ENCODE measurements around the gene CEACAM3. TPM values are rescaled to one million over a fixed set of nuclear protein-coding genes. Genes with fewer than 3 reads are reported as not detected.

CEACAM3 gene
- total and polyA plus RNA-seq, 8 donors = 0.12 to 8.6 (median 0.38) TPM; not detected in 3

DNA sequence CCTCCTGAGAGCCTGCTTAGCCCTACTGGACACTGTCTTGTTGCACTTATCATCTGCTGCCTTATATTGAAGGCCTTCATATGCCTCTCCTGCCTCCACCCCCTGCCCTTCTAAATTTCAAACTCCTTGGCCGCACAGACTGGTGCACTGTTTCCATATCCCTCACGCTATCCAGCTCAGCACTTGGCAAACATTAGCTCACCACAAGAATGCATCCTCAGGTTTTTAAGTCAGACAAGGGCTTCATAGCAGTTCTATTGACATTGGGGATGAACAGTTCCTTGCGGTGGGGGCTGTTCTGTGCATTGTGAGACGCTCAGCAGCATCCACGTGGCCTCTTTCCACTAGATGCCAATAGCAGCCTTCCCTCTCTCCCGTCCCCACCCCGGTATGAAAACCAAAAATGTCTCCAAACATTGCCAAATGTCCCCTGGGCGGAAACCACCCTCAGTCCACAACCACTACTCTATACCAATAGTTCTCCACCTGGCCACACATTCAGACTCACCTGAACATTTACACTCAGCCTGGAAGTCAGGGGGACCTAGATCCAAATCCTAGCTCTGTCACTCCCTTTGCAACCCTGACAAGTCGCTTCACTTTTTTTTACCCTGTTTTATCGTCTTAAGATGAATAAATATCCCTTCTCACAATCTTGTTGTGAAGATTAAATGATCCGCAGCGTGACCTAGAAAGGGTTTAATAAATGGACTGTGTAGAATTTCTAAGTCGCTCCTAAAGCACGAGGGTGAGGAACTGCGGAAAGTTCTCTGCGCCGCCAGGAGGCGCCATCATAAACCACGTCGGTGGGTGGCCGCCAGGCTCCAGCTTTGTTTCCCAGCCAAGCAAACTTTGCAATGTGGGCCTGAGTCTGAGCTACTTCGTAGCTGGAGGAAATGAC lies 3.6 kb upstream of the CEACAM3 start:
- ATAC-seq (peak; percentile 74), DNase-seq (peak in 2 of 4 donors; percentile 60 to 92)
- H3K36me3 ChIP-seq = no peaks in the 10 kb centered on the region
- peaks cover 0 to 22% of the 10 kb centered on the region in 2 donors for H3K27me3 ChIP-seq
- peak overlapping the region; percentile 48 to 59 for H3K27ac ChIP-seq
- peaks cover 0 to 39% of the 10 kb centered on the region in 2 donors for H3K4me1 ChIP-seq
- TF ChIP-seq, protein P1, sequence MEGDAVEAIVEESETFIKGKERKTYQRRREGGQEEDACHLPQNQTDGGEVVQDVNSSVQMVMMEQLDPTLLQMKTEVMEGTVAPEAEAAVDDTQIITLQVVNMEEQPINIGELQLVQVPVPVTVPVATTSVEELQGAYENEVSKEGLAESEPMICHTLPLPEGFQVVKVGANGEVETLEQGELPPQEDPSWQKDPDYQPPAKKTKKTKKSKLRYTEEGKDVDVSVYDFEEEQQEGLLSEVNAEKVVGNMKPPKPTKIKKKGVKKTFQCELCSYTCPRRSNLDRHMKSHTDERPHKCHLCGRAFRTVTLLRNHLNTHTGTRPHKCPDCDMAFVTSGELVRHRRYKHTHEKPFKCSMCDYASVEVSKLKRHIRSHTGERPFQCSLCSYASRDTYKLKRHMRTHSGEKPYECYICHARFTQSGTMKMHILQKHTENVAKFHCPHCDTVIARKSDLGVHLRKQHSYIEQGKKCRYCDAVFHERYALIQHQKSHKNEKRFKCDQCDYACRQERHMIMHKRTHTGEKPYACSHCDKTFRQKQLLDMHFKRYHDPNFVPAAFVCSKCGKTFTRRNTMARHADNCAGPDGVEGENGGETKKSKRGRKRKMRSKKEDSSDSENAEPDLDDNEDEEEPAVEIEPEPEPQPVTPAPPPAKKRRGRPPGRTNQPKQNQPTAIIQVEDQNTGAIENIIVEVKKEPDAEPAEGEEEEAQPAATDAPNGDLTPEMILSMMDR (IDR thresholded peaks at IDR 0.05) = peak; percentile 59 to 70
- no peaks in the 10 kb centered on the region for H3K9me3 ChIP-seq
- H3K4me3 ChIP-seq = no peak overlapping the region
- intact Hi-C loops (cut with DNase I) = no loop called here

DNA sequence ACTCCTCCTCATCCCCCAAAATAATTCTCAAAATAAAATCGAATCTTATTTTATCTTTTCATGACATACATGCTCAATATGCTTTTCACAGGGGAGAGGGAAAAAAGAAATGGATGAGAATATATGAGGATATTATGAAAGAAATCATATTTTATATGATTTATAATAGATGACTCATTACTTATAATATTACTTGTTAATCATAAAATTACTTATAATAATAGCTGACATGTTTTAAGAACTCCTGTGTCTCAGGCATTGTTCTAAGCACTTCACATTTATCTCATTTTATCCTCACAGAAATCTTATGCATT lies 3.0 kb upstream of the CEACAM3 start:
- intact Hi-C loops (cut with DNase I) = no loop called here
- Histone ChIP-seq H3K27ac (peak overlapping the region; percentile 48 to 59), H3K9me3 (no peaks in the 10 kb centered on the region), H3K36me3 (no peaks in the 10 kb centered on the region), H3K27me3 (peaks cover 0 to 25% of the 10 kb centered on the region in 2 donors), H3K4me1 (peaks cover 0 to 45% of the 10 kb centered on the region in 2 donors), H3K4me3 (no peak overlapping the region)
- DNase-seq = no peak
- TF ChIP-seq, protein P1 (IDR thresholded peaks at IDR 0.05) = no peak
- ATAC-seq = no peak

DNA sequence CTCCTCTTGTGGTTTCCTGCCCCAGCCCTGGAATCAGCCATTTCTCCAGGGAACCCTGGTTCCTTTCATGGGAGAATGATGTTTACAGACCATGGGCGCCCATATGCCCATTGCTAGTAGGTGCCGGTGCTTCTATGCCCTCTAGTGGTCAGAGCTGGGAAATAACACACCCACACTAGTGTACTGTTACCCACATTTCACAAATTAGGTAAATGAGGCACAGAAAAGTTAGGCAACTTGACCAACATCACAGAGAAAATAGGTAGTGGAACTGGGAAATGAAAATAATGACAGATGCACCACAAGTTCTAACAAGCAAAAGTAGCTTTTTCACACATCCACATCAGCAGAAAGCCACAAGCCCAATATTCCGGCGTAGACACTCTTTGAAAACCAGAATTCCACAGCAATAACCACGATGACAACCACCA lies 1.3 kb upstream of the CEACAM3 start:
- Histone ChIP-seq H3K36me3 (no peaks in the 10 kb centered on the region), H3K27ac (peak overlapping the region in 1 of 2 donors; percentile 88), H3K4me3 (no peak overlapping the region), H3K4me1 (peaks cover 0 to 61% of the 10 kb centered on the region in 2 donors), H3K27me3 (peaks cover 0 to 28% of the 10 kb centered on the region in 2 donors), H3K9me3 (no peaks in the 10 kb centered on the region)
- DNase-seq (no peak), ATAC-seq (peak; percentile 74)
- intact Hi-C loops (cut with DNase I) = no loop called here
- TF ChIP-seq, protein P1 (IDR thresholded peaks at IDR 0.05) = peak; percentile 76 to 86

DNA sequence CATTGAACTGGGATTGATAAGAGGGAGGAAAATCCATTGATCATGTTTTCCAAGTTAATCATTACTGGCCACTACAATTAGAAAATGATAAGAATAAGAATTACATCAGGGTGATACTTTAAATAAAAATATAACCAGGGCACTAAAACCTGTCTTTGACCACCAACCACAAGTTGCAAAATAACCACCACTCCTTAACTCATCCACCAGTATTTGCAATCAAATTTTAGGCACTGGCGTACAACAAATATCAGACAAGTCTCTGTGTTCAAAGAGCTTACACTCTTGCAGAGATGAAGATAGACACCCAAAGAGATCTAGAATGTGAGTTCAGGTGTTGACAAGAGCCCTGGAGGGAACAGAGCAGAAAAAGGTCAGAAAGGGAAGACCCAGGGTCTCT lies 514 bp downstream of the CEACAM3 start:
- Histone ChIP-seq H3K4me3 (peak overlapping the region in 1 of 2 donors; percentile 29), H3K9me3 (no peaks in the 10 kb centered on the region), H3K27me3 (peaks cover 0 to 23% of the 10 kb centered on the region in 2 donors), H3K27ac (peak overlapping the region in 1 of 2 donors; percentile 88), H3K4me1 (peaks cover 0 to 77% of the 10 kb centered on the region in 2 donors), H3K36me3 (no peaks in the 10 kb centered on the region)
- DNase-seq = no peak
- ATAC-seq = no peak
- intact Hi-C loops (cut with DNase I) = no loop called here
- TF ChIP-seq, protein P1 (IDR thresholded peaks at IDR 0.05) = no peak

DNA sequence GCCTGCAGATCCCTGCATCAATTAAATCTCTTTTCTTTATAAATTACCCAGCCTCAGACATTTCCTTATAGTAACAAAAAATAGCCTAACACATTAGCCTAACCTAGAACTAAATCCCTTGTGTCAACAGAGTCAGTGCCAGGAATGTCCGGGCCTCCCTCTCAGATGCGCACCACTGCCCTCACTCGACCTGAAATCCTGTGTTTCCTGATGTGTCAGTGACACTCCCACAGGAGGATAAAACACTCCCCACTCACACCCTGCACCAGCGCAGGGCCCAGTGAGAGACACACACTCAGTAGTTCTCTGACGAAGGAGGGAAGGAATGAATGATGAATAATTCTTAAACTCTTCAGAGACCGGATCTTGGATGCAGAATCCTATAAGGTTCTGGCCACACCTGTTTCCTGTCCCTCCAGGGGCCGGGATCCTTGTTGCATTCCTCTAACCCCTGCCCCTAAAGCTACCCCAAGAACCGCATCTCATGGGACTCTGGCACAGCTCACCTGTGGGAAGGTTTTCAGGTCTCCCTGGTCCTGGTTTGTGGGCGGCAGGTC lies 3.1 kb downstream of the CEACAM3 start:
- intact Hi-C loops (cut with DNase I) = no loop called here
- Histone ChIP-seq H3K4me1 (peaks cover 0 to 85% of the 10 kb centered on the region in 2 donors), H3K4me3 (peak overlapping the region in 1 of 2 donors; percentile 29), H3K27ac (peak overlapping the region in 1 of 2 donors; percentile 88), H3K27me3 (peaks cover 0 to 14% of the 10 kb centered on the region in 2 donors), H3K9me3 (no peaks in the 10 kb centered on the region), H3K36me3 (no peaks in the 10 kb centered on the region)
- peak; percentile 30 for ATAC-seq
- no peak for DNase-seq
- TF ChIP-seq, protein P1 (IDR thresholded peaks at IDR 0.05) = no peak
